Karpas-422 (cell line): ENCODE measurements around the gene WASHC2C. TPM values are rescaled to one million over a fixed set of nuclear protein-coding genes. Genes with fewer than 3 reads are reported as not detected.
"Not testable (repeated sequence)": the region's sequence is repeated elsewhere in the genome, so short reads cannot be mapped to it uniquely, and the experiment has no call there.

Experiments used
- DNase-seq: peaks from one replicate; pipeline ENCODE4 v3.0.0-alpha.2; 2015
- H2AFZ ChIP-seq: fragments of 200-600 bp; sonication (generic); 2 replicates; pipeline ENCODE4 v1.6.1; 2014; ENCODE audit warnings: antibody characterized with exemption, low read length, mixed read lengths
- H3K27ac ChIP-seq: fragments of 200-600 bp; sonication (generic); 2 replicates; pipeline ENCODE4 v1.5.1; 2014; ENCODE audit warnings: mild to moderate bottlenecking, low read length, moderate library complexity
- H3K27me3 ChIP-seq: fragments of 200-600 bp; sonication (generic); 2 replicates; pipeline ENCODE4 v1.6.1; 2014; ENCODE audit warnings: low read length, mixed read lengths
- H3K36me3 ChIP-seq: fragments of 200-600 bp; sonication (generic); 2 replicates; pipeline ENCODE4 v1.6.1; 2014; ENCODE audit warnings: low read length, mixed read lengths; ENCODE audit not compliant: insufficient read depth
- H3K4me1 ChIP-seq: fragments of 200-600 bp; sonication (generic); 2 replicates; pipeline ENCODE4 v1.6.1; 2014; ENCODE audit warnings: mild to moderate bottlenecking, low read length, mixed read lengths
- H3K4me2 ChIP-seq: fragments of 200-600 bp; sonication (generic); 2 replicates; pipeline ENCODE4 v1.6.1; 2014; ENCODE audit warnings: low read length, low read depth, mild to moderate bottlenecking; ENCODE audit not compliant: poor library complexity, severe bottlenecking
- H3K4me3 ChIP-seq: fragments of 200-600 bp; sonication (generic); 2 replicates; pipeline ENCODE4 v1.5.1; 2014; ENCODE audit warnings: mild to moderate bottlenecking, antibody characterized with exemption, low read length, mixed read lengths
- H3K79me2 ChIP-seq: fragments of 200-600 bp; sonication (generic); 2 replicates; pipeline ENCODE4 v1.6.1; 2014; ENCODE audit warnings: mild to moderate bottlenecking, low read length, mixed read lengths
- H3K9ac ChIP-seq: fragments of 200-600 bp; sonication (generic); 2 replicates; pipeline ENCODE4 v1.6.0; 2014; ENCODE audit warnings: low read length
- H3K9me2 ChIP-seq: fragments of 200-600 bp; sonication (generic), shearing (Covaris generic); replicated peaks from 2 replicates; pipeline ENCODE4 v1.6.0; 2014; ENCODE audit warnings: mild to moderate bottlenecking, low read length, moderate library complexity; ENCODE audit not compliant: insufficient read depth
- H3K9me3 ChIP-seq: fragments of 300-700, 200-600 bp; sonication (generic); 2 replicates; pipeline ENCODE4 v1.6.1; 2014; ENCODE audit warnings: low read length, mixed read lengths
- H4K20me1 ChIP-seq: fragments of 200-600 bp; sonication (generic); 2 replicates; pipeline ENCODE4 v1.6.1; 2014; ENCODE audit warnings: mild to moderate bottlenecking, antibody characterized with exemption, low read length, low read depth; ENCODE audit not compliant: insufficient read depth
- total RNA-seq: library from RNA; depleted of rRNA; stranded (reverse); fragments of >200 nt; shearing (Covaris generic); gene quantifications from 2 replicates; pipeline ENCODE4 v1.2.3, GENCODE V29; 2014; ENCODE audit warnings: low replicate concordance

Gene WASHC2C
- total RNA-seq, 1 experiment from 2014 or later = 30.7 TPM

- H3K9me3 ChIP-seq, H3K79me2 ChIP-seq, H3K27me3 ChIP-seq, H3K4me1 ChIP-seq, H3K4me2 ChIP-seq, H3K4me3 ChIP-seq, H3K9me2 ChIP-seq, H3K27ac ChIP-seq, H3K9ac ChIP-seq, H4K20me1 ChIP-seq, DNase-seq, H3K36me3 ChIP-seq, H2AFZ ChIP-seq: not testable (repeated sequence)
These were observed 28.0 kb downstream of the WASHC2C start for GRCh38 chr10:45755083-45755482.

GRCh38 chr10:45756065-45756464 lies 29.0 kb downstream of the WASHC2C start:
- not testable (repeated sequence) for H3K9me3 ChIP-seq, H4K20me1 ChIP-seq, H3K9me2 ChIP-seq, H3K4me3 ChIP-seq, H3K36me3 ChIP-seq, H3K79me2 ChIP-seq, H3K9ac ChIP-seq, H3K4me1 ChIP-seq, H2AFZ ChIP-seq, H3K27me3 ChIP-seq, H3K4me2 ChIP-seq, DNase-seq, H3K27ac ChIP-seq

- H3K9me2 ChIP-seq, H3K27me3 ChIP-seq, H3K27ac ChIP-seq, H2AFZ ChIP-seq, H3K9me3 ChIP-seq, H3K9ac ChIP-seq, H3K36me3 ChIP-seq, H4K20me1 ChIP-seq, H3K4me3 ChIP-seq, DNase-seq, H3K4me2 ChIP-seq, H3K79me2 ChIP-seq, H3K4me1 ChIP-seq: not testable (repeated sequence)
These were observed 30.8 kb downstream of the WASHC2C start for GRCh38 chr10:45757661-45758396.

- not testable (repeated sequence) for H4K20me1 ChIP-seq, H3K9ac ChIP-seq, H2AFZ ChIP-seq
These were observed 34.6 kb downstream of the WASHC2C start for GRCh38 chr10:45761622-45762021.

GRCh38 chr10:45763037-45763436 lies 36.0 kb downstream of the WASHC2C start:
- not testable (repeated sequence) for H3K9ac ChIP-seq

More at GRCh38 chr10:45761622-45762021, 34.6 kb downstream of the WASHC2C start:
- not testable (repeated sequence) for H3K4me3 ChIP-seq, DNase-seq, H3K36me3 ChIP-seq, H3K9me3 ChIP-seq, H3K4me1 ChIP-seq, H3K9me2 ChIP-seq, H3K27ac ChIP-seq, H3K79me2 ChIP-seq, H3K4me2 ChIP-seq, H3K27me3 ChIP-seq

GRCh38 chr10:45768334-45768733 lies 41.3 kb downstream of the WASHC2C start:
- not testable (repeated sequence) for H3K9ac ChIP-seq, H3K4me3 ChIP-seq, H3K27me3 ChIP-seq, H3K9me3 ChIP-seq, H3K4me2 ChIP-seq, H3K9me2 ChIP-seq, H3K36me3 ChIP-seq, H2AFZ ChIP-seq, H4K20me1 ChIP-seq, H3K27ac ChIP-seq, DNase-seq, H3K4me1 ChIP-seq, H3K79me2 ChIP-seq

More at GRCh38 chr10:45763037-45763436, 36.0 kb downstream of the WASHC2C start:
- not testable (repeated sequence) for H3K27me3 ChIP-seq, H3K79me2 ChIP-seq, DNase-seq, H3K4me3 ChIP-seq, H3K9me2 ChIP-seq, H4K20me1 ChIP-seq, H3K36me3 ChIP-seq, H3K4me1 ChIP-seq, H3K4me2 ChIP-seq, H3K9me3 ChIP-seq, H3K27ac ChIP-seq, H2AFZ ChIP-seq

GRCh38 chr10:45771757-45772461 lies 44.8 kb downstream of the WASHC2C start:
- not testable (repeated sequence) for H3K9ac ChIP-seq, H3K4me2 ChIP-seq, H3K4me3 ChIP-seq, H3K9me2 ChIP-seq, H3K27ac ChIP-seq, H3K36me3 ChIP-seq, H3K9me3 ChIP-seq, H3K27me3 ChIP-seq, DNase-seq, H4K20me1 ChIP-seq, H2AFZ ChIP-seq, H3K4me1 ChIP-seq, H3K79me2 ChIP-seq

GRCh38 chr10:45786217-45786616 lies 59.2 kb downstream of the WASHC2C start:
- H3K9me2 ChIP-seq, H3K27me3 ChIP-seq, H3K9me3 ChIP-seq, H3K79me2 ChIP-seq, H3K4me1 ChIP-seq, H3K4me2 ChIP-seq, H4K20me1 ChIP-seq, DNase-seq, H3K36me3 ChIP-seq, H2AFZ ChIP-seq, H3K27ac ChIP-seq, H3K4me3 ChIP-seq, H3K9ac ChIP-seq: not testable (repeated sequence)
